ENCODE data around the gene ATAD5. TPM values are rescaled to one million over a fixed set of nuclear protein-coding genes. Genes with fewer than 3 reads are reported as not detected.
A peak's percentile ranks its signal among the peaks of the same experiment; 100 is the strongest.

Gene ATAD5, protein sequence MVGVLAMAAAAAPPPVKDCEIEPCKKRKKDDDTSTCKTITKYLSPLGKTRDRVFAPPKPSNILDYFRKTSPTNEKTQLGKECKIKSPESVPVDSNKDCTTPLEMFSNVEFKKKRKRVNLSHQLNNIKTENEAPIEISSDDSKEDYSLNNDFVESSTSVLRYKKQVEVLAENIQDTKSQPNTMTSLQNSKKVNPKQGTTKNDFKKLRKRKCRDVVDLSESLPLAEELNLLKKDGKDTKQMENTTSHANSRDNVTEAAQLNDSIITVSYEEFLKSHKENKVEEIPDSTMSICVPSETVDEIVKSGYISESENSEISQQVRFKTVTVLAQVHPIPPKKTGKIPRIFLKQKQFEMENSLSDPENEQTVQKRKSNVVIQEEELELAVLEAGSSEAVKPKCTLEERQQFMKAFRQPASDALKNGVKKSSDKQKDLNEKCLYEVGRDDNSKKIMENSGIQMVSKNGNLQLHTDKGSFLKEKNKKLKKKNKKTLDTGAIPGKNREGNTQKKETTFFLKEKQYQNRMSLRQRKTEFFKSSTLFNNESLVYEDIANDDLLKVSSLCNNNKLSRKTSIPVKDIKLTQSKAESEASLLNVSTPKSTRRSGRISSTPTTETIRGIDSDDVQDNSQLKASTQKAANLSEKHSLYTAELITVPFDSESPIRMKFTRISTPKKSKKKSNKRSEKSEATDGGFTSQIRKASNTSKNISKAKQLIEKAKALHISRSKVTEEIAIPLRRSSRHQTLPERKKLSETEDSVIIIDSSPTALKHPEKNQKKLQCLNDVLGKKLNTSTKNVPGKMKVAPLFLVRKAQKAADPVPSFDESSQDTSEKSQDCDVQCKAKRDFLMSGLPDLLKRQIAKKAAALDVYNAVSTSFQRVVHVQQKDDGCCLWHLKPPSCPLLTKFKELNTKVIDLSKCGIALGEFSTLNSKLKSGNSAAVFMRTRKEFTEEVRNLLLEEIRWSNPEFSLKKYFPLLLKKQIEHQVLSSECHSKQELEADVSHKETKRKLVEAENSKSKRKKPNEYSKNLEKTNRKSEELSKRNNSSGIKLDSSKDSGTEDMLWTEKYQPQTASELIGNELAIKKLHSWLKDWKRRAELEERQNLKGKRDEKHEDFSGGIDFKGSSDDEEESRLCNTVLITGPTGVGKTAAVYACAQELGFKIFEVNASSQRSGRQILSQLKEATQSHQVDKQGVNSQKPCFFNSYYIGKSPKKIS (N-terminal part only)
- 10 to 100 TPM; 33.3 to 33.5 TPM for total RNA-seq

DNA sequence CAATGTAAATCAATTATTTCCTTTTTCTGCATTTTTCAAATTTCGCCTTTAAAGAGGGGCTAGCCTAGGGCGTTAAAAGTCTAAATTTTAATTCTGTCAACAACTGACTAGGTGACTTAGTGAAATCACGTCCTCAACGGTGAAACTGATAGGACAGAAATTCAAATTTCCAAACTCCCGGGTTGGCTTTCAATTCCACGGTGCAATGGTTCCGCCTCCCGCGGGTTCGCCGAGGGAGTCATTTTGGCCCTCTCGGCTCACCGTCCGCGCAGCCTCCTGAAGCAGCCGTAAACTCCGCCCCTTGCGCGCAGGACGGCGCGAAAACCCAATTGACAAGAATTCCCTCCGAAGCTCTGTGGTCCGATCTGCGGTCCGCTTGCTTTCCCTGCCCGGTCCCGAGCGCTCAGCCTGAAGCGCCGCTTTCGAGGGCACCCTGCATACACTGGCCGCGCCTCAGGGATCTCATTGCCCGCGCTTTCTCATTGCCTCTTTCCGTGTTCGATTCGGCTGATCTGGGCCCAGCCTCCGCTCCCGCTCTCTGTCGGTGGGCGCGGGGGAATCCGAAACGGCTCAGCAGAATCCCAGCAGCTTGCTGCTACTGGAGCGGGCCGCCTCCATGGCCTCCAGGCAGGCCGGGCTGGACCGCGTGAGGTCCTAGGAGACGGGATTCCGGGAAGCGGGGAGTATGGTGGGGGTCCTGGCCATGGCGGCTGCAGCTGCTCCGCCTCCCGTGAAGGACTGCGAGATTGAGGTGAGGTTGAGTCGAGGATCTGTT is at the start of gene ATAD5:
ATAD5 (plus strand) TSS at position 304 of the 775 bp plus-strand sequence; CDS start at position 686, 382 bp downstream.
- intact Hi-C loops (cut with micrococcal nuclease): loop anchor here (1.0 to 5.0 kb wide), 4 partner anchors 8 to 716 kb away; partner anchors contain the start of genes CRLF3, NSRP1 and TEFM
- H3K36me3 Mint-ChIP-seq (ENCODE audit: low read depth): peaks cover 22% of the 10 kb centered on the region
- peak; percentile 93 for DNase-seq
- H3K27me3 Mint-ChIP-seq (ENCODE audit: low read depth): no peaks in the 10 kb centered on the region
- no peaks in the 10 kb centered on the region for H3K9me3 Mint-ChIP-seq
- peak within 1 kb of the TSS; percentile 97 for H3K4me3 Mint-ChIP-seq
- H3K4me1 Mint-ChIP-seq (ENCODE audit: low read depth): peaks cover 23% of the 10 kb centered on the region
- H3K27ac Mint-ChIP-seq: peak within 1 kb of the TSS; percentile 90
- CTCF ChIA-PET: interaction anchor here (0.6 to 1.0 kb wide), 3 partner anchors 12 to 454 kb away, joined by 3 to 4 read pairs (median 4); no protein-coding TSS in a partner anchor

GRCh38 chr17:30782206-30782605 is 49.6 kb upstream of the ATAD5 start:
- Mint-ChIP-seq H3K4me1 (ENCODE audit: low read depth) (peaks cover 18% of the 10 kb centered on the region), H3K27ac (peak overlapping the region; percentile 74), H3K4me3 (no peak overlapping the region), H3K27me3 (ENCODE audit: low read depth) (no peaks in the 10 kb centered on the region), H3K36me3 (ENCODE audit: low read depth) (peaks cover 34% of the 10 kb centered on the region), H3K9me3 (no peaks in the 10 kb centered on the region)
- intact Hi-C loops (cut with micrococcal nuclease): no loop called here
- CTCF ChIA-PET: interaction anchor here (0.6 kb wide), 1 partner anchor 34 kb away, joined by 5 read pairs; no protein-coding TSS in a partner anchor
- no peak for DNase-seq

- Mint-ChIP-seq H3K27ac (peak overlapping the region; percentile 73), H3K36me3 (ENCODE audit: low read depth) (peaks cover 43% of the 10 kb centered on the region), H3K27me3 (ENCODE audit: low read depth) (no peaks in the 10 kb centered on the region), H3K4me3 (no peak overlapping the region), H3K9me3 (no peaks in the 10 kb centered on the region), H3K4me1 (ENCODE audit: low read depth) (peaks cover 15% of the 10 kb centered on the region)
- intact Hi-C loops (cut with micrococcal nuclease): no loop called here
- no peak for DNase-seq
- CTCF ChIA-PET: interaction anchor here (0.8 to 1.6 kb wide), 3 partner anchors 10 to 36 kb away, joined by 4 to 5 read pairs (median 4); no protein-coding TSS in a partner anchor
Observed at GRCh38 chr17:30788918-30789317, 42.8 kb upstream of the ATAD5 start.

DNA sequence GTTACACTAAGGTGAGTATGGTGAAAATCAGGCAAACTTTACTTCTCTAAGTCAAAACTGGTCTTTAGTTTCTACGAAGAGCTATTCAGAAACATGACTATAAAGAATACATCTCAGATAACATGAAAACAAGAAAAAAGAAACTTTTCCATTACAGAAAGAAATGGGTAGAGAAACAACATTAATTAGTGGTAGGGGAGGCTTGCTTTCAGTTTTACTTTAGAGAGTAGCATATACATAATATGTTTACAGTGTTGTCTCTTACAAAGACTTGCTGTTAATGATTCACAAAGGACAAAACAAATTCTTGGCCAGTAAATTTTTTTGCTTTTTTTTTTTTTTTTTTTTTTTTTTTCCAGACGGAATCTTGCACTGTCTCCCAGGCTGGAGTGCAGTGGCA is 41.5 kb upstream of the ATAD5 start:
- no peak overlapping the region for H3K4me3 Mint-ChIP-seq
- no peak for DNase-seq
- H3K9me3 Mint-ChIP-seq: no peaks in the 10 kb centered on the region
- CTCF ChIA-PET: interaction anchor here (0.6 to 1.6 kb wide), 4 partner anchors 8 to 75 kb away, joined by 3 to 4 read pairs (median 4); no protein-coding TSS in a partner anchor
- H3K27ac Mint-ChIP-seq: peak overlapping the region; percentile 73
- peaks cover 13% of the 10 kb centered on the region for H3K4me1 Mint-ChIP-seq (ENCODE audit: low read depth)
- intact Hi-C loops (cut with micrococcal nuclease): no loop called here
- peaks cover 41% of the 10 kb centered on the region for H3K36me3 Mint-ChIP-seq (ENCODE audit: low read depth)
- H3K27me3 Mint-ChIP-seq (ENCODE audit: low read depth): no peaks in the 10 kb centered on the region

DNA sequence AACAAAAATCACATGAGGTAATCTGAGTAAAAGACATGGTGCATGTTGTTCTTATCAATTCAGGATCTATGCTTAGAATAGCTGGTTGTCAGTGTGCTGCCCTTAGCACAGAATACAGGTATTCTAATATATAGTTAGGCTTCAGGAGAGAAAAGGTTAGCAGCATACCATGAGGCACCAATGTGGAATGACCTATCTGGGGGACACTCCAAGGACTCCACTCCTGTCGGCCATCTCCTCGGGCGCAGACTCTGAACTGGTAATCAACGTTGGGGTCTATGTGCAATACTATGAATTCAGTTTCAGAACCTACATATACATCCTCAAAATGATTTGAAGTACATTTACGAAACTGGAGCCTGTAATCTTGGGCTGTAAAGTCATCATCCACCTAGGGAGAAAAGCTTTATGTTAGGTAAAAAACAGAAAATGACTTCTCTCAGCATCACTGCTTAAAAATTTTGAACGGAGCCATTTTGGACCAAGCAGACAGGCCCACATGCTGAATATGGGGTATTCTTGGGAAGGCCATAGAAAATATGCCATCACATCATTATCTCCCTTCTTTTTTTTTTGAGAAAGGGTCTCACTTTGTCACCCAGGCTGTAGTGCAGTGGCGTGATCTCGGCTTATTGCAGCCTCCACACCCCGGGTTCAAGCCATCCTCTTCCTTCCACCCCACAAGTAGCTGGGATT is 38.3 kb upstream of the ATAD5 start:
- H3K27me3 Mint-ChIP-seq (ENCODE audit: low read depth): no peaks in the 10 kb centered on the region
- DNase-seq: no peak
- CTCF ChIA-PET: interaction anchor here (1.2 to 2.3 kb wide), 2 partner anchors 31 to 33 kb away, joined by 3 to 11 read pairs; partner anchors contain the start of gene CRLF3
- no peaks in the 10 kb centered on the region for H3K9me3 Mint-ChIP-seq
- H3K36me3 Mint-ChIP-seq (ENCODE audit: low read depth): peaks cover 42% of the 10 kb centered on the region
- peak overlapping the region; percentile 91 for H3K27ac Mint-ChIP-seq
- H3K4me3 Mint-ChIP-seq: no peak overlapping the region
- peaks cover 28% of the 10 kb centered on the region for H3K4me1 Mint-ChIP-seq (ENCODE audit: low read depth)
- intact Hi-C loops (cut with micrococcal nuclease): loop anchor here (2.0 kb wide), 1 partner anchor 15 kb away; no protein-coding TSS in a partner anchor

DNA sequence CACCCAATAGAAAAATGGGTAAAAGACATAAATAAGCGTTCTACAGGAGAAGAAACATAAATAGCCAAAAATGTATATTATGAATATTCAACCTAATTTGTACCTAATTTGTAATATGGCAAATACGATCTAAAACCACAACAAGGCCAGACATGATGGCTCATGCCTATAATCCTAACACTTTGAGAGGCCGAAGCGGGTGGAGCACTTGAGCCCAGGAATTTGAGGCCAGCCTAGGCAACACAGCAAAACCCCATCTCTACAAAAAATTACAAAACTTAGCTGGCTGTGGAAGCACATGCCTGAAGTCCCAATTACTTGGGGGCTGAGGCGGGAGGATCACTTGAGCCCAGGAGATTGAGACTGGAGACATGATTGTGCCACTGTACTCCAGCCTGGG is 37.4 kb upstream of the ATAD5 start:
- CTCF ChIA-PET: no interaction called here
- Mint-ChIP-seq H3K4me1 (ENCODE audit: low read depth) (peaks cover 25% of the 10 kb centered on the region), H3K9me3 (no peaks in the 10 kb centered on the region), H3K27me3 (ENCODE audit: low read depth) (no peaks in the 10 kb centered on the region), H3K36me3 (ENCODE audit: low read depth) (peaks cover 43% of the 10 kb centered on the region), H3K4me3 (no peak overlapping the region), H3K27ac (peak overlapping the region; percentile 91)
- intact Hi-C loops (cut with micrococcal nuclease): no loop called here
- DNase-seq: no peak

DNA sequence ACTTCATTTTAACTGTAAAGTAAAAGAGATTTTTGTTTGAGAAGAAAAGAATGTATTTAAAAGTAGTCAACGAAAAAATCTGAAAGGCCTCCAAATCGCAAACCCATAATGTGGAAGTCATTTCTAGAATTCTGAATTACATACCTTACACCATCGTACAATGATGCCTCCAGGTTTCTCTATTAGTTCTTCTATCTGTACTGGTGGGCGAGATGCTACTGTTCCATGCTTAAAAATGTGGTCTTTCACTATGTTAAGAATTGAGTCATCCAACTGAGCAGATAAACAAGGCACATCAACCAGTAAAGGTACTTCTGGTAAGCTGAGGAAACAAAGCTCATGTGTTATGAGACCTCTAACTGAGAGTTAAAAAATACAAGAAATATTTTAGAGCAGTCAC is 35.8 kb upstream of the ATAD5 start:
- Mint-ChIP-seq H3K36me3 (ENCODE audit: low read depth) (peaks cover 41% of the 10 kb centered on the region), H3K4me3 (no peak overlapping the region), H3K9me3 (no peaks in the 10 kb centered on the region), H3K27ac (peak overlapping the region; percentile 91), H3K27me3 (ENCODE audit: low read depth) (no peaks in the 10 kb centered on the region), H3K4me1 (ENCODE audit: low read depth) (peaks cover 17% of the 10 kb centered on the region)
- CTCF ChIA-PET: interaction anchor here (0.9 to 2.7 kb wide), 4 partner anchors 10 to 29 kb away, joined by 3 to 11 read pairs (median 4); partner anchors contain the start of gene CRLF3
- DNase-seq: no peak
- intact Hi-C loops (cut with micrococcal nuclease): loop anchor here (1.0 to 2.0 kb wide), 3 partner anchors 10 to 25 kb away; no protein-coding TSS in a partner anchor

DNA sequence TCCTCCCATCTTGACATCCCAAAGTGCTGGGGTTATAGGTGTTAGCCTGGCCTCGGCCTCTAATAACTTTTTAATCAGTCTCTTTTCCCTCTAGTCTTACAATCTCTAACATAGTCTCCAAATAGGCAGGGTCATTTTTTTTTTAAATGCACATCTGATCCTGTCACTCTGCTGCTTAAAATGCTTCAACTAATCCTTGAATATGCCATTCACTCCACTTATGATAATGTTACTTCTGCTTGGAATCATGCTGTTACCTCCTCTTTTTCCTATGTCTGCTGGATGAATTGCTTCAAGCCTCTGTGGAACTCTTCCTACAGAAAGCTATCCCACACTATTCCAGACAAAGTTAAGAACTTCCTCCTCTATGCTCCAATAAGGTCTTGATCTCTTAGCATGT is 30.1 kb upstream of the ATAD5 start:
- CTCF ChIA-PET: no interaction called here
- H3K36me3 Mint-ChIP-seq (ENCODE audit: low read depth): peaks cover 44% of the 10 kb centered on the region
- intact Hi-C loops (cut with micrococcal nuclease): no loop called here
- H3K4me1 Mint-ChIP-seq (ENCODE audit: low read depth): peaks cover 22% of the 10 kb centered on the region
- no peaks in the 10 kb centered on the region for H3K9me3 Mint-ChIP-seq
- H3K4me3 Mint-ChIP-seq: no peak overlapping the region
- peak overlapping the region; percentile 22 for H3K27ac Mint-ChIP-seq
- DNase-seq: no peak
- H3K27me3 Mint-ChIP-seq (ENCODE audit: low read depth): no peaks in the 10 kb centered on the region

DNA sequence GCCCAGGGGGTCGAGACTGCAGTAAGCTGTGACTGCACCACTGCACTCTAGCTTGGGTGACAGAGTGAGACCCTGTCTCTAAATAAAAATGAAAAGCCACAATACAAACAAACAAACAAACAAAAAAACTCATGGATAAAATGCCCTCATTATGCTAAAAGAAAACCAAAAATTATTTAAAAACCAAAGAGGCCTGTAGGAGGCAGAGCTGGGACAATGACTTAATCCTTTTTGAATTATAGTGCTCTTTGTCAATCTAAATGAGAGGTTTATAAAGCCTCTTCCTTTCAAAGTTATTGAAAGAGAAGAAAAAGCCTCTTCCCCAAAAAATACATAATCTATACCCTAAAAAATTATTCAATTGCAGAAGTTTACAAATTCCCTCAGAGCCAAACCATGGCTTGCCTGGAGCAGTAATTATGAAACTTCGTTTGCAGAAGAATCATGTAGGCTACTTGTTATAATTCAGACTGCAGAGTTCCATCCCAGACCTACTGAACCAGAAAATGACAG is 25.8 kb upstream of the ATAD5 start:
- H3K9me3 Mint-ChIP-seq: no peaks in the 10 kb centered on the region
- peaks cover 38% of the 10 kb centered on the region for H3K36me3 Mint-ChIP-seq (ENCODE audit: low read depth)
- intact Hi-C loops (cut with micrococcal nuclease): loop anchor here (1.0 to 5.0 kb wide), 2 partner anchors 10 to 444 kb away; no protein-coding TSS in a partner anchor

DNA sequence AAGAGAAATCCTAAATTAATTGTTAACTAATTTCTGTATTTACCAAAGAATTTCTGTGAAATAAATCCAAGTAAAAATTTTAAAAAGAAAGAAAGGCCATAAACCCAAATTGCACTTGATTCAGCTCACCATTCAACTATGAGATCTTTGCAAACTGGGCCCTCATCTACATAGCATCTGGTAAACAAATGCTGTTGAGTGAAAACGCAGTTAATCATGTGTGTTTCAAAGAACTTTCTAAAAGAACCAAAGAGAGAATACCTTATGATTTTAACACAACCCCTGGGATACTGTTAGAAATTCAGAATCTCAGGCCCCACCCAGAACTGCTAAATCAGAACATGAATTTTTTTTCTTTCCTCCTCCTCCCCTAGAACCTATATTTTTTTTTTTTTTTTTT is 23.9 kb upstream of the ATAD5 start:
- Mint-ChIP-seq H3K4me3 (peak overlapping the region; percentile 87), H3K27ac (peak overlapping the region; percentile 99), H3K36me3 (ENCODE audit: low read depth) (peaks cover 25% of the 10 kb centered on the region), H3K27me3 (ENCODE audit: low read depth) (no peaks in the 10 kb centered on the region), H3K9me3 (no peaks in the 10 kb centered on the region), H3K4me1 (ENCODE audit: low read depth) (peaks cover 61% of the 10 kb centered on the region)
- CTCF ChIA-PET: interaction anchor here (1.3 to 11.0 kb wide), 2 partner anchors 8 to 15 kb away, joined by 3 to 170 read pairs; partner anchors contain the start of gene CRLF3
- intact Hi-C loops (cut with micrococcal nuclease): loop anchor here (2.0 to 5.0 kb wide), 2 partner anchors 15 to 446 kb away; no protein-coding TSS in a partner anchor
- DNase-seq: no peak

More for the DNA sequence above, 25.8 kb upstream of the ATAD5 start:
- H3K27ac Mint-ChIP-seq: peak overlapping the region; percentile 99
- H3K27me3 Mint-ChIP-seq (ENCODE audit: low read depth): no peaks in the 10 kb centered on the region
- no peak overlapping the region for H3K4me3 Mint-ChIP-seq
- DNase-seq: no peak
- CTCF ChIA-PET: interaction anchor here (1.4 to 11.0 kb wide), 2 partner anchors 10 to 17 kb away, joined by 3 to 170 read pairs; partner anchors contain the start of gene CRLF3
- peaks cover 50% of the 10 kb centered on the region for H3K4me1 Mint-ChIP-seq (ENCODE audit: low read depth)
